GM12891 (cell line): ENCODE measurements around the gene CPS1.

Source experiments
- POLR2A ChIP-seq: IDR thresholded peaks from 2 replicates; pipeline ENCODE4 v1.6.1; 2011; ENCODE audit warnings: low read depth, low read length, control low read depth
- POLR2AphosphoS5 ChIP-seq: IDR thresholded peaks from 2 replicates; pipeline ENCODE4 v1.6.1; 2011; ENCODE audit warnings: low read depth, low read length, control low read depth

DNA sequence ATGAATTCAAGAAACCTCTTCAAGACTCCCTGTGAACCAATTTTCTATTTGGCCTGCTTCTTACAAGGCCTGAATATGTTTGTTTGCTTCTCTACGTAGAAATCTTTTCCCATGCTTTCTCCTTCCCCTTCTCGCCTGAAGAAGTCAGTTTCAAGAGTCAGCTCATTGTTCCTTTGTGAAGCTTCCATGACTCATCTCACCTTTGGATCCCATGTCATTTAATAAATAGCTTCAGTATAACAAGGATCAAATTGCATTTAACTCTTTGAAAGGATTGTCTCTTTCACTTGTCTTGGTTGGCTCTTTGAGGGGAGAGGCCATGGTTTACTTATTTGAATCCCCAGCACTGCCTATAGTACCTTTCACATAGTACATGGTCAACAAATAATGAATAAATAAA is 28.4 kb downstream of the CPS1 start:
- TF ChIP-seq POLR2AphosphoS5 (no peak), POLR2A (no peak)
